Nephron progenitor cell (in vitro differentiated cells): Measurements from ENCODE around the gene ZNF660.
A peak's percentile ranks its signal among the peaks of the same experiment; 100 is the strongest.

Experiments used
- DNase-seq: peaks from one replicate; pipeline ENCODE4 v3.0.0; 2021
- H3K27ac Mint-ChIP-seq: 2 replicates; pipeline ENCODE4 v1.8.0; 2021; ENCODE audit warnings: mild to moderate bottlenecking, moderate library complexity, mixed read lengths
- H3K27me3 Mint-ChIP-seq: 2 replicates; pipeline ENCODE4 v1.8.0; 2021; ENCODE audit warnings: mild to moderate bottlenecking, low read depth, mixed read lengths; ENCODE audit not compliant: poor library complexity
- H3K36me3 Mint-ChIP-seq: 2 replicates; pipeline ENCODE4 v1.8.0; 2021; ENCODE audit warnings: low read depth, mixed read lengths
- H3K4me1 Mint-ChIP-seq: 2 replicates; pipeline ENCODE4 v1.8.0; 2021; ENCODE audit warnings: mixed read lengths
- H3K4me3 Mint-ChIP-seq: 2 replicates; pipeline ENCODE4 v1.8.0; 2021; ENCODE audit warnings: mild to moderate bottlenecking, moderate library complexity, mixed read lengths
- H3K9me3 Mint-ChIP-seq: 2 replicates; pipeline ENCODE4 v1.8.0; 2021; ENCODE audit warnings: mild to moderate bottlenecking, moderate library complexity, mixed read lengths
- CTCF ChIP-seq: fragments of 200-600 bp; sonication (generic); IDR thresholded peaks from 2 replicates; pipeline ENCODE4 v1.5.0; 2021; ENCODE audit warnings: antibody characterized with exemption

ZNF660 gene

GRCh38 chr3:44632193-44632592 is 47.4 kb downstream of the ZNF660 start:
- TF ChIP-seq CTCF = no peak
- H3K9me3 Mint-ChIP-seq = peaks cover 26% of the 10 kb centered on the region
- peak overlapping the region; percentile 90 for H3K27ac Mint-ChIP-seq
- peaks cover 4% of the 10 kb centered on the region for H3K4me1 Mint-ChIP-seq
- no peak overlapping the region for H3K4me3 Mint-ChIP-seq
- DNase-seq = no peak
- peaks cover 93% of the 10 kb centered on the region for H3K36me3 Mint-ChIP-seq
- H3K27me3 Mint-ChIP-seq = no peaks in the 10 kb centered on the region

- no peak for TF ChIP-seq CTCF
- DNase-seq = no peak
- H3K4me3 Mint-ChIP-seq = no peak overlapping the region
- H3K36me3 Mint-ChIP-seq = peaks cover 100% of the 10 kb centered on the region
- H3K27me3 Mint-ChIP-seq = no peaks in the 10 kb centered on the region
- no peaks in the 10 kb centered on the region for H3K4me1 Mint-ChIP-seq
- H3K27ac Mint-ChIP-seq = no peak overlapping the region
- H3K9me3 Mint-ChIP-seq = peaks cover 96% of the 10 kb centered on the region
Observed at GRCh38 chr3:44642337-44642736, 57.6 kb downstream of the ZNF660 start.

- Mint-ChIP-seq H3K4me1 (peaks cover 3% of the 10 kb centered on the region), H3K9me3 (peaks cover 93% of the 10 kb centered on the region), H3K4me3 (no peak overlapping the region), H3K27ac (no peak overlapping the region), H3K36me3 (peaks cover 100% of the 10 kb centered on the region), H3K27me3 (no peaks in the 10 kb centered on the region)
- no peak for TF ChIP-seq CTCF
- no peak for DNase-seq
Observed at GRCh38 chr3:44643024-44643423, 58.3 kb downstream of the ZNF660 start.

GRCh38 chr3:44647771-44648170 is 63.0 kb downstream of the ZNF660 start:
- Mint-ChIP-seq H3K27me3 (no peaks in the 10 kb centered on the region), H3K4me3 (peak overlapping the region; percentile 91), H3K4me1 (peaks cover 19% of the 10 kb centered on the region), H3K36me3 (peaks cover 83% of the 10 kb centered on the region), H3K9me3 (peaks cover 47% of the 10 kb centered on the region), H3K27ac (no peak overlapping the region)
- TF ChIP-seq CTCF = no peak
- DNase-seq = no peak

GRCh38 chr3:44648564-44649229 is 63.9 kb downstream of the ZNF660 start, which contains the start of gene ZNF35:
Gene ZNF35 (plus strand): TSS chr3:44648732. CDS start chr3:44651068, 2,336 bp downstream.
- peak within 1 kb of the TSS; percentile 91 for H3K4me3 Mint-ChIP-seq
- peaks cover 38% of the 10 kb centered on the region for H3K9me3 Mint-ChIP-seq
- H3K27me3 Mint-ChIP-seq = no peaks in the 10 kb centered on the region
- no peak for TF ChIP-seq CTCF
- peak within 1 kb of the TSS; percentile 97 for H3K27ac Mint-ChIP-seq
- peaks cover 83% of the 10 kb centered on the region for H3K36me3 Mint-ChIP-seq
- H3K4me1 Mint-ChIP-seq = peaks cover 19% of the 10 kb centered on the region
- DNase-seq = peak; percentile 78
